Glutamatergic neuron (in vitro differentiated cells): ENCODE data around the gene PEX12. TPM values are rescaled to one million over a fixed set of nuclear protein-coding genes. Genes with fewer than 3 reads are reported as not detected.

Experiments used
- DNase-seq: peaks from one replicate; pipeline ENCODE4 v3.0.0; 2022
- H3K27ac Mint-ChIP-seq: one replicate; pipeline ENCODE4 v1.8.0; 2020; ENCODE audit warnings: mild to moderate bottlenecking, mixed read lengths, inconsistent platforms; ENCODE audit not compliant: unreplicated experiment
- H3K27me3 Mint-ChIP-seq: one replicate; pipeline ENCODE4 v1.8.0; 2020; ENCODE audit warnings: mild to moderate bottlenecking, moderate library complexity, mixed read lengths, inconsistent platforms; ENCODE audit not compliant: unreplicated experiment
- H3K36me3 Mint-ChIP-seq: one replicate; pipeline ENCODE4 v1.8.0; 2020; ENCODE audit warnings: mild to moderate bottlenecking, mixed read lengths, inconsistent platforms; ENCODE audit not compliant: unreplicated experiment
- H3K4me1 Mint-ChIP-seq: one replicate; pipeline ENCODE4 v1.8.0; 2020; ENCODE audit warnings: mild to moderate bottlenecking, low read depth, mixed read lengths, inconsistent platforms; ENCODE audit not compliant: unreplicated experiment
- H3K4me3 Mint-ChIP-seq: one replicate; pipeline ENCODE4 v1.8.0; 2020; ENCODE audit warnings: mild to moderate bottlenecking, mixed read lengths, inconsistent platforms; ENCODE audit not compliant: unreplicated experiment
- H3K9me3 Mint-ChIP-seq: one replicate; pipeline ENCODE4 v1.8.0; 2020; ENCODE audit warnings: mild to moderate bottlenecking, moderate library complexity, mixed read lengths, inconsistent platforms; ENCODE audit not compliant: unreplicated experiment
- long read RNA-seq: library from polyadenylated mRNA; unstranded; transcript quantifications from one replicate; pipeline ENCODE4 v2.0.0, GENCODE V29; 2020; ENCODE audit not compliant: unreplicated experiment
- total RNA-seq: library from RNA; stranded (reverse); fragmentation: NEBNext Ultra II Directional; extraction: Animal tissue kit (Norgen Biotek cat#: 25700); gene quantifications from one replicate; pipeline ENCODE4 v1.2.1, GENCODE V29; 2021; ENCODE audit not compliant: unreplicated experiment
- TF ChIP-seq, protein P1 (sequence below): fragments of 200-600 bp; sonication (generic); IDR thresholded peaks from one replicate; pipeline ENCODE4 v1.5.0; 2021; ENCODE audit not compliant: partially characterized antibody, unreplicated experiment

PEX12 gene
- total RNA-seq = 3.1 TPM
- long read RNA-seq, partial matches to known transcripts = 0 of 3 reads
- long read RNA-seq, other reads (novel, unspliced or antisense) = 0 of 3 reads

DNA sequence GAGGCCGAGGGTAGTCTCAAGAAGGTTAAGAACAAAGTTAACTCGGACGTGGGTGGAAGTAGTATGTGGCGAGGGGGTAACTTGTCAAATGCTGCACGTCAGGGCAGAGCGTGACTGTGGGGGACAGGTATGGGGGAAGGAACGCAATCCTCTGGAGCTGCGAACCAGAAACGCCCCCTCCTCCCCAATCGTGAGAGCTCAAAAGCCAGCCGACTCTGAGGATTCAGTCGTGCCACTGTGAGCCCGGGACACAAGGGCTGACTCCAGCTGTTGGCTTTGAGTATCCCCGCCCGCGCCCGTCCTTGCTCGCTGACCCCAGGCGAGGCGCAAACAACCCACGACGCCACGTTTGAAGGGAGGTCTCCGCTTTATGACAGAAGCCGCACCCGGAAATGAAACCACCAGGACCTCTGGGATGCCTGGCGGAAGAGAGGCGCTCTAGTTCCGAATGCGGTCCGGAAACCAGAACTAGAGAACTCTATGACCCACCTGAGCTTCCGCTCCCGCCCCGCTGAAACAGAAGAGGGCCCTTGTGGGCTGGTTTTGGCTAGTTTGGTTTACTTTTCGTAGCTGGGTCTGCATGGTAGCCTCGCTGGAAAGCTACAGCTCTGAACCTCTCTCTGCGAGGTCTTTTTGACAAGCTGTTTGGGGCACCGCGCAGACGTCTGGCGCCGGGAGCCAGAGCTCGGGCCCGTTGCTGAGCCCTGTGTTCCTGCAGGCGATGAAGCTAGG is at the start of gene PEX12:
TSS of gene PEX12 (minus strand) at position 375 of the 732 bp plus-strand sequence. CDS start 550 bp downstream, outside the sequence.
- H3K4me1 Mint-ChIP-seq = peaks cover 5% of the 10 kb centered on the region
- DNase-seq = peak; percentile 76
- peaks cover under 1% of the 10 kb centered on the region for H3K27me3 Mint-ChIP-seq
- no peaks in the 10 kb centered on the region for H3K9me3 Mint-ChIP-seq
- peak within 1 kb of the TSS; percentile 97 for H3K4me3 Mint-ChIP-seq
- peak within 1 kb of the TSS; percentile 89 for H3K27ac Mint-ChIP-seq
- TF ChIP-seq, protein P1, sequence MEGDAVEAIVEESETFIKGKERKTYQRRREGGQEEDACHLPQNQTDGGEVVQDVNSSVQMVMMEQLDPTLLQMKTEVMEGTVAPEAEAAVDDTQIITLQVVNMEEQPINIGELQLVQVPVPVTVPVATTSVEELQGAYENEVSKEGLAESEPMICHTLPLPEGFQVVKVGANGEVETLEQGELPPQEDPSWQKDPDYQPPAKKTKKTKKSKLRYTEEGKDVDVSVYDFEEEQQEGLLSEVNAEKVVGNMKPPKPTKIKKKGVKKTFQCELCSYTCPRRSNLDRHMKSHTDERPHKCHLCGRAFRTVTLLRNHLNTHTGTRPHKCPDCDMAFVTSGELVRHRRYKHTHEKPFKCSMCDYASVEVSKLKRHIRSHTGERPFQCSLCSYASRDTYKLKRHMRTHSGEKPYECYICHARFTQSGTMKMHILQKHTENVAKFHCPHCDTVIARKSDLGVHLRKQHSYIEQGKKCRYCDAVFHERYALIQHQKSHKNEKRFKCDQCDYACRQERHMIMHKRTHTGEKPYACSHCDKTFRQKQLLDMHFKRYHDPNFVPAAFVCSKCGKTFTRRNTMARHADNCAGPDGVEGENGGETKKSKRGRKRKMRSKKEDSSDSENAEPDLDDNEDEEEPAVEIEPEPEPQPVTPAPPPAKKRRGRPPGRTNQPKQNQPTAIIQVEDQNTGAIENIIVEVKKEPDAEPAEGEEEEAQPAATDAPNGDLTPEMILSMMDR = no peak
- H3K36me3 Mint-ChIP-seq = no peaks in the 10 kb centered on the region

DNA sequence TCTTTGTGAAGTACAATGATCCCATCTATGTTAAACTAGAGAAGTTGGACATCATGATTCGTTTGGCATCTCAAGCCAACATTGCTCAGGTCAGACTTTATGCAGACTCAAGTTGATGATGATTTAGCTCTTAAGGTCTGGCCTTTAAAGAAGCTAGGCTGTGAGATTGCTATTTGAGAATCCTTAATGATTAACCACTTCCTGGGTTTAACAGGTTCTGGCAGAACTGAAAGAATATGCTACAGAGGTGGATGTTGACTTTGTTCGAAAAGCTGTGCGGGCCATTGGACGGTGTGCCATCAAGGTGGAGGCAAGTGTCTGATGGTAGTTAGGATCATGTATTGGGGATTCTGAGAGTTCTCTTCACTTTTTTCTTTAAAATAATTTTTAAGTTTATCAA is 49.0 kb upstream of the PEX12 start:
- H3K27ac Mint-ChIP-seq = no peak overlapping the region
- H3K4me1 Mint-ChIP-seq = no peaks in the 10 kb centered on the region
- peaks cover 4% of the 10 kb centered on the region for H3K36me3 Mint-ChIP-seq
- DNase-seq = no peak
- TF ChIP-seq, protein P1 = no peak
- H3K4me3 Mint-ChIP-seq = no peak overlapping the region
- H3K27me3 Mint-ChIP-seq = no peaks in the 10 kb centered on the region
- H3K9me3 Mint-ChIP-seq = peaks cover 3% of the 10 kb centered on the region

DNA sequence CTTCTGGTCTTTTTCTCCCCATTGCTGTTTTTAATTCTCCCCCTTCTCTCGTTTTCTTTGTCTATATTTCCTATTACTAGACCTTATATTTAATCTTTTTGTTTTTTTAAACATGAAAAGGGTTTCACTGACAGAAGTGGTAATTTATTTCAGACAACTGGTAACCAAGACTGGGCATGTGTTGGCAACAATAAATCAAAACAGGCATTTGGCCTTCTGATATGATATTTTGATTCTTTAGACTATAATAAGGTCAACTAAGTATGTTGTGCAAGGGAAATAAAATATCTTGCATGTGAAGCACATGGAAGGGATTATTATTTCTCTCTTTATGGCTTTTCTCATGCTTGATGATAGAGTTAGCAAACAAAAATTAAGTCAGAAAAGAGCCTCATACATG is 43.4 kb upstream of the PEX12 start:
- Mint-ChIP-seq H3K9me3 (no peaks in the 10 kb centered on the region), H3K4me3 (no peak overlapping the region), H3K4me1 (peaks cover 2% of the 10 kb centered on the region), H3K27me3 (no peaks in the 10 kb centered on the region), H3K27ac (no peak overlapping the region), H3K36me3 (peaks cover under 1% of the 10 kb centered on the region)
- TF ChIP-seq, protein P1 = no peak
- no peak for DNase-seq

DNA sequence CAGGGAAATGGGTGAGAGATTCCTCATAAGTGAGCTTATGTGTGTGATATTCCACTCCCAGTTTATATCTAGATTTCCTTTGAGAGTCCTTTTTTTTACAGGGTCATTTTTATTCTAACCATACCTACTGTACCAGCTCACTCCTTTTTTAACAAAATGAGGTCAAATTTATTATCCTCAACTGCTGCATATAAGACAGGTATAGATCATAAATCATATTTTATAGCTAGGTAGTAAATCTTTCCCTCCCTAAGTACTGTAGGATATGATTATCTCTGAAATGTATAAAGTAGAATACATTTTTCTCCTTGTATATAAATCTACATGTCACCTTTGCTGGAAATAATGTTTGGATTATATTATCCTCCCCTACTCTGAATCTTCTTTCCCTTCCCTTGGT is 40.3 kb upstream of the PEX12 start:
- TF ChIP-seq, protein P1 = no peak
- H3K27ac Mint-ChIP-seq = no peak overlapping the region
- no peak overlapping the region for H3K4me3 Mint-ChIP-seq
- no peaks in the 10 kb centered on the region for H3K9me3 Mint-ChIP-seq
- H3K4me1 Mint-ChIP-seq = peaks cover 2% of the 10 kb centered on the region
- H3K27me3 Mint-ChIP-seq = no peaks in the 10 kb centered on the region
- no peaks in the 10 kb centered on the region for H3K36me3 Mint-ChIP-seq
- no peak for DNase-seq

DNA sequence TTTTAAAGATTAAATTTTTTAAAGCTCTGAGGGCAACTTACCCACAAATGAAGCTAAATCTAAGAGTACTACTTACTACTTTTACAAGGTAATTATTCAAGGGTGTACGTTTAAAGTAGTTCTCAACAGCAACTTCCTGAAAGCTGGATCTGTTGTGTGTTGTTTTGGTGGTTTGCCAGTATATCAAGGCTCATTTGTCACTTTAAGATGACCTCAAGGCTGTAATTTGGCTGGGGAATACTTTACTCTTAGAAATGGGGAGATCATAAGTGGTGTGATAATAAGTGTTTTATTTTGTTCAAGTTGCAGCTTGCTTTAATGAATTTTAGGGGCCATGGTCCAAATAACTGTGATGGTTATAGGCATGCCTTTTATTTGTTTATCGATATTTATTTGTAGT is 39.1 kb upstream of the PEX12 start:
- peaks cover 2% of the 10 kb centered on the region for H3K4me1 Mint-ChIP-seq
- no peaks in the 10 kb centered on the region for H3K27me3 Mint-ChIP-seq
- no peaks in the 10 kb centered on the region for H3K9me3 Mint-ChIP-seq
- H3K4me3 Mint-ChIP-seq = no peak overlapping the region
- TF ChIP-seq, protein P1 = no peak
- H3K27ac Mint-ChIP-seq = no peak overlapping the region
- no peak for DNase-seq
- H3K36me3 Mint-ChIP-seq = no peaks in the 10 kb centered on the region
